Activated CD8-positive, alpha-beta memory T cell treated with anti-CD3 and anti-CD28 coated beads for 4 hours (primary cell): ENCODE data around the gene NXPE3.
A peak's percentile ranks its signal among the peaks of the same experiment; 100 is the strongest.

Experiments
- DNase-seq, 2 donors: peaks; one replicate each; pipeline ENCODE4 v3.0.0-alpha.2; 2020; ENCODE audit warnings: low read depth in 2 of 2

NXPE3 gene

GRCh38 chr3:101828691-101829436, 49.9 kb downstream of the NXPE3 start:
- peak; percentile 22 to 27 for DNase-seq

GRCh38 chr3:101829437-101829830, 50.4 kb downstream of the NXPE3 start:
- DNase-seq = no peak

- no peak for DNase-seq
Observed at GRCh38 chr3:101829874-101830273, 50.9 kb downstream of the NXPE3 start.

- no peak for DNase-seq
Observed at GRCh38 chr3:101833446-101833974, 54.5 kb downstream of the NXPE3 start.

- DNase-seq = no peak
Observed at GRCh38 chr3:101835676-101836075, 56.7 kb downstream of the NXPE3 start.

GRCh38 chr3:101836160-101836559, 57.1 kb downstream of the NXPE3 start:
- no peak for DNase-seq

GRCh38 chr3:101836652-101837598, 57.9 kb downstream of the NXPE3 start:
- DNase-seq = no peak

- DNase-seq = no peak
Observed at GRCh38 chr3:101838691-101839090, 59.7 kb downstream of the NXPE3 start.

- DNase-seq = no peak
Observed at GRCh38 chr3:101840066-101840465, 61.1 kb downstream of the NXPE3 start.

GRCh38 chr3:101842245-101842934, 63.4 kb downstream of the NXPE3 start:
- DNase-seq = no peak

- DNase-seq = no peak
Observed at GRCh38 chr3:101842935-101843330, 63.9 kb downstream of the NXPE3 start.

GRCh38 chr3:101845425-101845824, 66.4 kb downstream of the NXPE3 start:
- DNase-seq = no peak

GRCh38 chr3:101846709-101847108, 67.7 kb downstream of the NXPE3 start:
- no peak for DNase-seq

GRCh38 chr3:101847328-101847727, 68.3 kb downstream of the NXPE3 start:
- no peak for DNase-seq

GRCh38 chr3:101848326-101848725, 69.3 kb downstream of the NXPE3 start:
- DNase-seq = no peak

- peak; percentile 82 to 84 for DNase-seq
Observed at GRCh38 chr3:101848754-101849713, 70.0 kb downstream of the NXPE3 start, which contains the start of gene NFKBIZ. NFKBIZ (plus strand) TSS chr3:101849514; CDS start chr3:101849629, 115 bp downstream.

GRCh38 chr3:101849714-101850245, 70.8 kb downstream of the NXPE3 start:
- peak; percentile 9 to 28 for DNase-seq

- DNase-seq = peak; percentile 12 to 19
Observed at GRCh38 chr3:101850246-101851051, 71.4 kb downstream of the NXPE3 start.

GRCh38 chr3:101851072-101851770, 72.2 kb downstream of the NXPE3 start:
- DNase-seq = no peak
